ENCODE data around the gene BCL2L14.

DNA sequence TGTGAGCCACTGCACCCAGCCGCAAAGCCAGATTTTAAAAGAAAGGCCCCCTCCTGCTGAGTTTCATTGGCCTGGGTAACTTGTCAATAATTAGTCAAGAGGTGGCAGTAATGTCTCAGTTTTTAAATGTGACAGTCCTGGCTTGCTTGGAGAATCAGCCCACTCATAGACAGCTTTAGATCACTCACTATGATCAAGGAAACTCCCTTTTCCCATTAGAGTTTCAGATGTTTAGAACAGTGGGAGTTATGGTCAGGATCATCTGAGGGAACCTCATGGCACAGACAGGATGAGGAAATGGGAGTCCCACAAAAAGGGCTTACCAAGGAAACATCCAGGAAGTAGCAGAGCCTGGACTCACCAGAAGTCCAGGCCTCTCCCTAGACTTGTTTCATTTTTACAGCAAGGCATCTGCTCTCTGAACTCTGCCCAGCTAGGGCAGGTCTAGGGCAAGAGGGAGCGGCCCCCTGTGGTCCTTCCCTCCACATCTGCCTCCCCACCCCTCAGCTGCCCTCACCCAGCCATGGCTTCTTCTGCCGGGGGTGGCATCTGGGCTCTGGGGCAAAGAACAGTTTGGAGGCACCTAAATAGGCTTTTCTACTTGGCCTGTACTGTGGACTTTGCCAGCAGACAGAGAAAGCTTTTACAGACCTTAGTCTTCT, 11.2 kb downstream of the BCL2L14 start:
- TF ChIP-seq CTCF (IDR thresholded peaks at IDR 0.05 in 8 of 11, conservative IDR thresholded peaks at IDR 0.05 in 3 of 11) (peak in 5 of 11 experiments; percentile 17 to 46 (median 37)), POLR2A (IDR thresholded peaks at IDR 0.05) (no peak), POLR2AphosphoS5 (IDR thresholded peaks at IDR 0.05) (no peak)

All from spleen (tissue), 7 donors.